Measurements from ENCODE around the gene ZNF487.

- TF ChIP-seq CTCF (IDR thresholded peaks at IDR 0.05; ENCODE audit: poor library complexity) = no peak
- no peak for TF ChIP-seq EZH2 (IDR thresholded peaks at IDR 0.05; ENCODE audit: borderline replicate concordance)
Measured at GRCh38 chr10:43398939-43399319, 38.0 kb upstream of the ZNF487 start.
